ENCODE results near the gene CLDND2.

CLDND2 gene

DNA sequence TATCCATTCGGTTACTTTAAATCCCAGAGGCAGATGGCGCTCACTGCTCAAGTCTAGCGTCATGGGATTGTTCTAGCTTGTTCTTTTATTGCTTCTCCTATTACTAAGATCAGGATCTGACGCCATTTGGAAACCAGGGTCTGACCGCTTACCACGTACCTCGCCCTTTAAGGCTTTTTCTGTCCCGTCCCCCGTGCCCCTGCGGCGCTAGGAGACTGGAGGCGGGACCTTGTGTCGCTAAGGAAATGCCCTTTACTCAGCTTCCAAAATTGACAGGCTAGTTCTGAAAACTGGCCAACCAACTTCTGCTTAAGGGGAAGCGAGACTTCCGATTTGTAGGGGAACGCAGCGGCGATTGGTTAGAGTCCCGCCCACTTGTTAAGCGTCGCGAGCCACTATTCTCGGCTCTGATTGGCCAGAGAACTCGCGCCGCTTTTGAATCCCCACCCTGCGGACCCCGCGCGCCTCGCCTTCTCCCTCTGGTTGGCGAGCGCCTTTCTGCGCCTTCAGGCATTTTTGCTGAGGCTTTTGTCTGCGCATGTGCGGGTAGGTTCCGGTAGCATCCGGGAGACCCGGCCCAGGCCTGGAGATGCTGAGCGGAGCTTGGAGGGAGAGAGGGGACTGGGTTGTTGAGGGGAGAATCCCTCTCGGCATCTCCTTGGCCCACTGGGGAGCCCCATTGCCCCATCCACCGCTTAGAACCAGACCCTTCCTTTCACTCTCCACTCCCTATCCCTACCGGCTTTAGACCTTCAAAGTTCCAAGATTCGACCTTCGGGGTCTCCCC, 25.4 kb upstream of the CLDND2 start:
- Mint-ChIP-seq H3K27me3 (no peaks in the 10 kb centered on the region), H3K4me3 (peak overlapping the region; percentile 86), H3K27ac (peak overlapping the region; percentile 84), H3K9me3 (ENCODE audit: low read depth) (no peaks in the 10 kb centered on the region), H3K4me1 (ENCODE audit: low read depth) (peaks cover 43% of the 10 kb centered on the region), H3K36me3 (no peaks in the 10 kb centered on the region)

DNA sequence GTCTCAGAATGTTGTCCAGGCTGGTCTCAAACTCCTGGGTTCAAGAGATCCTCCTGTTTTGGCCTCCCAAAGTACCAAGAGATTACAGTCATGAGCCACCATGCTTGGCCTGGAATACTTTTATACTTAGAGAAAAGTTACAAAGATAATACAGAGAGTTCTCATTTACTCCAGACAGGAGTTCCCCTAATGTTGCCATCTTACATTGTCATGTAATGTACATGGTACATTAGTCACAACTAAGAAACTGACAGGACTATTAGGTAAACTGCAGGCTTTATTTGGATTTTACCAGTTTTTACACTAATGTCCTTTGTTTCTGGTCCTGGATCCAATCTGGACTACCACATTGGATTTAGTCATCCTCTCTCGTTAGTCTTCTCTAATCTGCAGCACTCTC, 23.9 kb upstream of the CLDND2 start:
- Mint-ChIP-seq H3K27ac (peak overlapping the region; percentile 77), H3K4me3 (peak overlapping the region; percentile 78), H3K9me3 (ENCODE audit: low read depth) (no peaks in the 10 kb centered on the region), H3K36me3 (no peaks in the 10 kb centered on the region), H3K27me3 (no peaks in the 10 kb centered on the region), H3K4me1 (ENCODE audit: low read depth) (peaks cover 35% of the 10 kb centered on the region)

DNA sequence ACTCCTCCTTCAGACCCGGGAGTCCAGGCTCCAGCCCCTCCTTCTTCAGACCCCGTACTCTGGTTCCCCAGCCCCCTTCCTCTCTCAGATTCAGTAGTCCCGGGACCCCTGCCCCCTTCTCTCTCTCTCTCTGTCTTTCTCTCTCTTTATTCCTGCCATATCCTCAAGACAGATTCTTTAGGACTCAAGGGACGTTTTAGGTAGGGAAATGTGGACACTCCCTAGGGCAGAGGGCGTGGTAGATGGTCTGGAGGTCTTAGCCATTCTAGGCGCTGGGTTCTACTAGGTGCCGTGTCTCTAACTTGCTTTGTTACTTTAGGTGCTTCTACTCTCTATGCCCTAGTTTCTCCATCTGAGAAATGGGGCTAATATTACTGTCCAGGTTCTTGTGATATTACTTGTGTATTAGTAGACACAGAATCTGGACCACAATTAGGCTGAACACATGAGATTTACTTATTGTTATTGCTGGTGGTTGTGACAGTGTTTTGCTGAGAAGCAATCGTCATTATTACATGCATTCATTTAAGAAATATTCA, 22.3 kb upstream of the CLDND2 start:
- no peaks in the 10 kb centered on the region for H3K36me3 Mint-ChIP-seq
- H3K27ac Mint-ChIP-seq = peak overlapping the region; percentile 7
- no peaks in the 10 kb centered on the region for H3K9me3 Mint-ChIP-seq (ENCODE audit: low read depth)
- no peaks in the 10 kb centered on the region for H3K27me3 Mint-ChIP-seq
- H3K4me3 Mint-ChIP-seq = no peak overlapping the region
- peaks cover 32% of the 10 kb centered on the region for H3K4me1 Mint-ChIP-seq (ENCODE audit: low read depth)

DNA sequence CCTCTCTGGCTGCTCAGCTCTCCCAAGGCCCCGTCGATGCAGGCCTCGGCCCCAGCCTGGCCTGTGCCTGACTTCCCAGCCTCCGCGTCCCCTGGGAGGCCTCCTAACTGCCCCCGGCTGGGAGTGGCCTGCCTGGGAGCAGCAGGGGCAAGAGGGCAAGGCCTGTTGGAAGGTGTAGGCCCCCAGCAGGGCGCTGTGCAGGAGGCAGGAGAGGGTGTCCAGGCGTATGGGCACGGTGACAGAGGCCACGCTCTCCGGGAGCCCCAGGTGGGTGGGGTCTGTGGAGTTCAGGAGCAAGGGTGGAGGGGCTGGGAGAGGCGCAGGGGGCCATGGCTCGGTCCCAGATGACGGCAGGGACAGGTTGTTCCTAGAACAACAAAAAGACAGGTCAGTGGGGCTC, 20.3 kb upstream of the CLDND2 start:
- Mint-ChIP-seq H3K27me3 (no peaks in the 10 kb centered on the region), H3K27ac (no peak overlapping the region), H3K4me1 (ENCODE audit: low read depth) (peaks cover 16% of the 10 kb centered on the region)

DNA sequence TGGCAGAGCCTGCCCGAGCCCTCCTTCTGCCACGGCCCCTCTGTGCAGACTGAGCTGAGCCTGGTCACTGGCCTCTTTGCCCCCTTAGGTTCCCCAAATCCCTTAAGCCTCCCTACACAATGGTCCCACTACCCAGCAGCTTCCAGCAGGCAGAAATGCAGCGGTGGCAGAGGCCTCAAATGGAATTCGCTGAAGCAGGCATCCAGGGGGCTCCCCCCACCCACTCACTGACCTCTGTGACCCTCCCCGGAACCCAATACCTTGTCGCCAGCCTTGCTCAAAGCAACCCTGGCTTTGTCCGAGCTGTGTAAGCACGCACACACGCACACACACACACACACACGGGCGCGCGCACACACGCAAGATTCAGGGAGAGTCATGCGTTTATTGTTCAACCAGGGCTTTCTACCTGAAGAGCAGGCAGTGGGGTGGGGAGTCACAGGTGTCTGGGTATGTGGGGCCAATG, 19.2 kb upstream of the CLDND2 start, which contains the start of gene LIM2:
Gene LIM2 (minus strand): TSS at position 51 of the 466 bp plus-strand sequence. CDS start 531 bp downstream, outside the sequence.
- Mint-ChIP-seq H3K27me3 (no peaks in the 10 kb centered on the region), H3K4me1 (ENCODE audit: low read depth) (peaks cover 10% of the 10 kb centered on the region), H3K9me3 (ENCODE audit: low read depth) (no peaks in the 10 kb centered on the region), H3K27ac (no peak within 1 kb of the TSS), H3K4me3 (no peak within 1 kb of the TSS), H3K36me3 (no peaks in the 10 kb centered on the region)

More for the DNA sequence above, 20.3 kb upstream of the CLDND2 start:
- H3K9me3 Mint-ChIP-seq (ENCODE audit: low read depth) = no peaks in the 10 kb centered on the region
- no peak overlapping the region for H3K4me3 Mint-ChIP-seq
- no peaks in the 10 kb centered on the region for H3K36me3 Mint-ChIP-seq

DNA sequence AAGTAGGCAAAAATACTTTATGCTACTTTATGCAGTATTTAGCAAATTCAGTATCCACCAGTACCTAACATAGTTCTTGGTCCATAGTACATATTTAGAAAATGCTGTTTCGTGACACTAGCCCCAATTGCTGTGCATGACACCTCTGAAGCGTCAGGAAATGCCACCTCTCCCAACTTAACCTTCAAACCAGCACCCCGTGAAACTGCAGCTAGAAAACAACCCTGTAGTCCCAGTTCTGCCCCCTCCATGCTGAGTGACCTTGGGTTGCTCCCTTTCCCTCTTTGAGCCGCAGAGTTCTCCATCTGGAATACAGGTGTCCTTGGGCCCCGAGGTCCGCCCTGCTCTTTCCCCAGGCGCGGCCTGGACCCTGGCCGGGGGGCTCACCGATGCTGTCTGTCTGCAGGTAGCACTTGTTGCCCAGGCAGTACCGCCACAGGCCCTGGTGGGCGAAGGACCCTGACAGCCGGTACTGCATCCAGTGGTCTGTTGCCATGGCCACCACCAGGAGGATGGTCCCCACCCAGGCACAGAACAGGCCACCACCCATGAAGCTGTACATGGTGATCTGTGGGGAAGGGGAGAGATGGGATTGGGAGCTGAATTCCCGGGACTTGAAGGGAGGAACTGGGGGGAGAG, 18.2 kb upstream of the CLDND2 start:
- Mint-ChIP-seq H3K4me1 (ENCODE audit: low read depth) (peaks cover 8% of the 10 kb centered on the region), H3K4me3 (no peak overlapping the region), H3K9me3 (ENCODE audit: low read depth) (no peaks in the 10 kb centered on the region), H3K36me3 (no peaks in the 10 kb centered on the region), H3K27ac (no peak overlapping the region), H3K27me3 (no peaks in the 10 kb centered on the region)

DNA sequence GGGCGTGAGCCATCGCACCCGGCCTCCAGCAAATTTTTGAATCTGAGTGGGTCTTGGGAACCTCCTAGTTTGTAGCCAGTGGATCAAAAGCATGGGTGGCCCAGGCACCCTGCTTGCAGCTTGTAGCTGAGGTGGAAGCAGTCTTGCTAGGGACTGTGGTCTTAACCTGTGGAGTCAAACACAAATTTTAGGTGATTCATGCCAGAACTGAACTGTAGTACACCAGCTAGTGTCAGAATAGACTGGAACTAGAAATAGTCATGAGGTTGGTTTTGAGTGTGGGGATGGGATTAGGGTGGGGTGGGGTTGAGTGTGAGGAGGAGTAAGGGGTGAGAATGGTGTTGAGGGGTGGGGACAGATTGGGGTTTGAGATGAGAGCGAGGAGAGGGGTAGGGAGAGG, 13.2 kb upstream of the CLDND2 start:
- H3K4me3 Mint-ChIP-seq = no peak overlapping the region

DNA sequence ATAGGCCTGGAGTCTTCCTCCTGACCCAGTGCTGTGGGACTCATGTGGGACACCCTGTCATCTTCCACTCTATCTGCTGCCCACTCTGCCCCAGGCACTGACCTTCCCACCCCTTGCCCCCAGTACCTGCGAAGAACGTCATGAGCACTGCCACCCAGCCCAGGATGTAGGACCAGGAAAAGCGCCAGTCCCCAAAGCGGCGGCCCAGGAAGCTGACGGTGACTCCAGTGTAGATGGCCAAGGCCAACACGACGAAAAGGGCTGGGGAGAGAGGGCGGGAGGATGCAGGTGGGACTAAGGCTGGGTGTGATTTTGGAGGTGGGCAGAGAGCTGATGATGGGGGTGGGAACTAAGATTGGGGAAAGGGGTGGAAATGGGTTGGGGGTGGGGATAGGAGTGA, 11.6 kb upstream of the CLDND2 start:
- no peaks in the 10 kb centered on the region for H3K36me3 Mint-ChIP-seq
- no peaks in the 10 kb centered on the region for H3K27me3 Mint-ChIP-seq
- no peak overlapping the region for H3K27ac Mint-ChIP-seq
- H3K9me3 Mint-ChIP-seq (ENCODE audit: low read depth) = no peaks in the 10 kb centered on the region
- no peak overlapping the region for H3K4me3 Mint-ChIP-seq
- peaks cover 30% of the 10 kb centered on the region for H3K4me1 Mint-ChIP-seq (ENCODE audit: low read depth)

More for the DNA sequence above, 13.2 kb upstream of the CLDND2 start:
- Mint-ChIP-seq H3K4me1 (ENCODE audit: low read depth) (peaks cover 14% of the 10 kb centered on the region), H3K36me3 (no peaks in the 10 kb centered on the region), H3K9me3 (ENCODE audit: low read depth) (no peaks in the 10 kb centered on the region), H3K27ac (no peak overlapping the region), H3K27me3 (no peaks in the 10 kb centered on the region)

DNA sequence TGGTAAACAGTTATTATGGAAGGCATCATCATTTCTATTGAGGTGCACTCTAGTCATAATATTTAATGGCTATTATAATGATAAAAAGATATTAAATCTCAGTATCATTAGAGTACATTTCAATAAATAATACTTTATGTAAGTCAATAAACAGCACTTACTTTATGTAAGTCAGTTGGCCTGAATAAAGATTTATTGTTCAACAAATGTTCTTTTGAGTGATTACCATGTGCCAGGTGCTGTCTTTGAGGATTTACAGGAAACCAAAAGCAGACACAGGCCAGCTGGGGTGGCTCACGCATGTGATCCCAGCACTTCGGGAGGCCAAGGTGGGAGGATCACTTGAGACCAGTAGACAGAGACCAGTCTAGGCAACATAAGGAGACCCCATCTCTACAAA, 8.6 kb upstream of the CLDND2 start:
- Mint-ChIP-seq H3K27me3 (no peaks in the 10 kb centered on the region), H3K4me3 (no peak overlapping the region), H3K4me1 (ENCODE audit: low read depth) (peaks cover 57% of the 10 kb centered on the region), H3K9me3 (ENCODE audit: low read depth) (no peaks in the 10 kb centered on the region), H3K36me3 (no peaks in the 10 kb centered on the region), H3K27ac (peak overlapping the region; percentile 34)

DNA sequence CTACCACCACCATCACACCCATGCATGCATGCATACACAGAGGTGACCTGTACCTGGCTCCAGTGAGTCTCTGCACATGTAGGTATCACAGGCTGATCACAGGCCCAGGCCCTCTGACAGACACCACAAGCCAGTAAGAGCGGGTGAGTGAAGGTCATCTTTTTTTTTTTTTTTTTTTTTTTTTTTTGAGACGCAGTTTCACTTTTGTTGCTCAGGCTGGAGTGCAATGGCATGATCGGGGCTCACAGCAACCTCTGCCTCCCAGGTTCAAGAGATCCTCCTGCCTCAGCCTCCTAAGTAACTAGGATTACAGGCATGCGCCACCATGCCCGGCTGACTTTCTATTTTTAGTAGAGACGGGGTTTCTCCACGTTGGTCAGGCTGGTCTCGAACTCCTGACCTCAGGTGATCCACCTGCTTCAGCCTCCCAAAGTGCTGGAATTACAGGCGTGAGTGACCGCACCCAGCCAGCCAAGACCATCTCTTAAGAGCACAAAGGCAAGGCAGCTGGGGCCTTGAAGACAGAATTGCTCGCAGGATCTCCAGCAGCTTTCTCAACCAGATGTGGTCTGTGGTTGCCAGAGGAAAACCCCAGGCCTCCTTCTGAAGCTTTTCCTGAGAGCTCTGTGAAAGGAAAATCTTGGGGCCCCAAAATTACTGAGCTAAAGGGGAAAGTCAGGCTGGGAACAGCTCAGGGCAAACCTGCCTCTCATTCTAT, 6.9 kb upstream of the CLDND2 start:
- H3K36me3 Mint-ChIP-seq = no peaks in the 10 kb centered on the region
- H3K4me3 Mint-ChIP-seq = peak overlapping the region; percentile 70
- H3K9me3 Mint-ChIP-seq (ENCODE audit: low read depth) = no peaks in the 10 kb centered on the region
- peaks cover 69% of the 10 kb centered on the region for H3K4me1 Mint-ChIP-seq (ENCODE audit: low read depth)
- H3K27ac Mint-ChIP-seq = peak overlapping the region; percentile 92
- H3K27me3 Mint-ChIP-seq = no peaks in the 10 kb centered on the region

DNA sequence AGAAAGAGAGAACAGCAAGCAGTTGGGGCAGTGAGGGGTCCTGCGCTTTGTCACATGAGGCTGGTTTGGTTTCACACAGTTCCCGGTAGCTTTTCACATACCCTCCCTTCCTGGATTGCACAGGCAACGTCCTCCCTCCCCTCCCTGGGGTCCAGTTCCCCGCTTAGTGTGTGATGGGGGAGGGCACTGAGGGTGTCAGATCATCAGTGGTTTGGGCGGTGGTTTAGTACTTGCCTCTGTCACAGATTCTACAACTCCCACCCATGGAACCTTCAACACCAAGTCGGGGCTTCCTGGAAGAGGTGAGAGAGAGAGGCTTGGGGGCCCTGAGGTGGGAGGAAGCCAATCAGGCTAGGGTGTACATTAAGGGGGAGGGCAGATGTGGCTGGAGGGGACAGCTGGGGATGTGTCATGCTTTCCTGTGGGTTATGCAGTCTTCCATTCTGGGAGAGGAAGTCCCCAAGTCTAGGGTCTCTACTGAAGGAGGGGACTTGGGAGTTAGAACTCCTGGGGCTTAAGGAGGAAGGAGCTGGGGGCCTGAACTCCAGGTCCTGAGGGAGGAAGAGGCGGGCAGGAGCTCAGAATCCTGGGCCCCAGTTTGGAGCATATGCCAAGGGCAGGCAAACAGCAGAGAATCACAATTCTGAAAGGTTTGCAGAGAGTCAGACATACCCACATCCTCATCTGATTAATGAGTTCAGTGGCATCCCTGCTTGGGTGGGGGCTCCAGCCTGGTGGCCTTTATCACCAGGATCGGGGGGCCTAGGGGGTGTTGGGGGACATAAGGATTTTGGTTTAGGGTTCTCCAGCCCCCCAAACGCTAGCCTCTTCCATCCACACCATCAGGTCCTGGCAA, 4.1 kb upstream of the CLDND2 start, which contains the start of gene NKG7:
Gene NKG7 (minus strand): TSS at position 6 of the 856 bp plus-strand sequence. CDS start 119 bp downstream, outside the sequence.
- peak within 1 kb of the TSS; percentile 94 for H3K27ac Mint-ChIP-seq
- H3K4me3 Mint-ChIP-seq = peak within 1 kb of the TSS; percentile 87
- H3K4me1 Mint-ChIP-seq (ENCODE audit: low read depth) = peaks cover 76% of the 10 kb centered on the region
- no peaks in the 10 kb centered on the region for H3K27me3 Mint-ChIP-seq
- H3K9me3 Mint-ChIP-seq (ENCODE audit: low read depth) = no peaks in the 10 kb centered on the region
- H3K36me3 Mint-ChIP-seq = peaks cover 4% of the 10 kb centered on the region

DNA sequence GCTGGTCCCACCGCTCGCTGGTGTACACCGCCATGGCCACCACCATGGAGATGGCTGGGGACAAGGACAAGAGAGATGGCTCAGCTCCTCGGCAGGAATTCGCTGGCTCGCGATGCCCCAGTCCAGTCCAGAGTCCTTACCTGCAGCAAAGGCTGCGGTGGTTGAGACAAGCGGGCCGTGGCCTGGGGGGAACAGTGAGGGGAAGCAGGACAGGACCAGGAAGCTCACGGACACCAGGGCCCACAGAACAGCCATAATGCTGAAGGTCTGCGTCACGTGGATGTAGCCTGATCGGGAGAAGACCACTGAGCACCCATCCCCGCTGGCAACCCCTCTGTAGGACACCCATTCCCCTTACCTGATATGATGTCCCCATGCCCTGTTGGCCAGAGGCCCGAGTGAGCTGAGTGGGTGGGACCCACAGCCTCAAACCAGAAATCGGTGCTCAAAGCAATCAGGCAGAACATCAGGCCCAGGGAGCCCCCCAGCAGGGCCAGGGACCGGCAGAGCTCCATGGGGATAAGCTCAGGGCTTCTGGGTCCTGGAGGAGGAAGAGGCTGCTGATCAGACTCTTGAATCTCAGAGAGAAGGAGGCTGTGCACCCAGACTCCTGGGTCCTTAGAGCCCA, 3.3 kb upstream of the CLDND2 start:
- no peaks in the 10 kb centered on the region for H3K9me3 Mint-ChIP-seq (ENCODE audit: low read depth)
- H3K27me3 Mint-ChIP-seq = no peaks in the 10 kb centered on the region
- peaks cover 4% of the 10 kb centered on the region for H3K36me3 Mint-ChIP-seq
- H3K27ac Mint-ChIP-seq = peak overlapping the region; percentile 94
- H3K4me3 Mint-ChIP-seq = peak overlapping the region; percentile 87
- H3K4me1 Mint-ChIP-seq (ENCODE audit: low read depth) = peaks cover 77% of the 10 kb centered on the region

DNA sequence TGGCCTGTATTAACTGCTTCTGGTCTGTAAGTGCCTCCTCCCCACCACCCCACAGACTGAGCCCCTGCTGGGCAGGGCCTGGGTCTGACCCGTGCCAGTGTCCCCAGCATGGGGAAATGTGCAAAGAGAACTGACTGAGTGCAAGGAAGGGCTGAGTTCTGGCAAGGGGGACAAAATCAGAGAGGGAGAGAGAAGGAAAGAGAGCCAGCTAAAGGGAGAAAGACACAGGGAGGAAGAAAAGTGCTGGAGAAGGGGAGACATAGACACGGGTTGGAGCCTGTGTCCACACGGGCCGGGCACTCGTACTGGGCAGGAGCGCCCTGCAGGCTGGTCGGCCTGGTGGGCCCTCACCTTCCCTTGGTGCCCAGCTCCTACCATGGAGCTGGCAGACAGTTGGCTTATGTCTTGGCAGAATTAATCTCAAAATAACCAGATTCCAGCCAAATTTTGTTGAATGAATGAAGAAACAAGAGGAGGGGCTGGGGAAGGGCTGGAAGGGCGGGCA, 2.4 kb upstream of the CLDND2 start:
- Mint-ChIP-seq H3K4me1 (ENCODE audit: low read depth) (peaks cover 72% of the 10 kb centered on the region), H3K36me3 (peaks cover 4% of the 10 kb centered on the region), H3K9me3 (ENCODE audit: low read depth) (no peaks in the 10 kb centered on the region), H3K27me3 (no peaks in the 10 kb centered on the region), H3K27ac (peak overlapping the region; percentile 94), H3K4me3 (peak overlapping the region; percentile 87)
